Upper lobe of right lung (tissue), 1 donor: ENCODE data around the gene CLK3. TPM values are rescaled to one million over a fixed set of nuclear protein-coding genes. Genes with fewer than 3 reads are reported as not detected.
A peak's percentile ranks its signal among the peaks of the same experiment; 100 is the strongest.

Source experiments
- ATAC-seq: fragments of 200-7000 bp; cut with Tn5 transposase; one replicate; pipeline ENCODE4 v1.9.1; 2020; ENCODE audit warnings: mild to moderate bottlenecking, moderate library complexity
- DNase-seq: peaks from one replicate; pipeline ENCODE4 v3.0.0-alpha.2; 2020
- H3K27ac ChIP-seq: fragments of 200-600 bp; one replicate; pipeline ENCODE4 v1.8.0; 2022
- H3K27me3 ChIP-seq: fragments of 200-600 bp; one replicate; pipeline ENCODE4 v1.8.0; 2022; ENCODE audit warnings: mild to moderate bottlenecking
- H3K36me3 ChIP-seq: fragments of 200-600 bp; one replicate; pipeline ENCODE4 v1.8.0; 2022
- H3K4me1 ChIP-seq: fragments of 200-600 bp; one replicate; pipeline ENCODE4 v1.8.0; 2022
- H3K4me3 ChIP-seq: fragments of 200-600 bp; one replicate; pipeline ENCODE4 v1.8.0; 2022; ENCODE audit warnings: mild to moderate bottlenecking
- H3K9me3 ChIP-seq: fragments of 200-600 bp; one replicate; pipeline ENCODE4 v1.8.0; 2022
- CTCF ChIP-seq: fragments of 200-600 bp; IDR thresholded peaks from one replicate; pipeline ENCODE4 v1.8.0; 2022; ENCODE audit warnings: antibody characterized with exemption
- intact Hi-C: fragments of 100-400 bp; cut with DNase I; formaldehyde crosslinking; loops from one replicate; pipeline ENCODE4 v1.11.0; 2022
- total RNA-seq: library from RNA; stranded (reverse); fragmentation: NEBNext Ultra II Directional; extraction: Animal tissue kit (Norgen Biotek cat#: 25700); gene quantifications from one replicate; pipeline ENCODE4 v1.2.1, GENCODE V29; 2021
- donor health status: DM: no; HTN: yes; CAD: no; lungs with severe emphysema.

CLK3 gene
- total RNA-seq, 1 donor from 2014 or later = 72.9 TPM

GRCh38 chr15:74613953-74614743 lies 1.5 kb upstream of the CLK3 start:
- DNase-seq (no peak), ATAC-seq (no peak)
- peaks cover 23% of the 10 kb centered on the region for H3K4me1 ChIP-seq
- no peaks in the 10 kb centered on the region for H3K27me3 ChIP-seq
- intact Hi-C loops = no loop called here
- H3K36me3 ChIP-seq = peaks cover 3% of the 10 kb centered on the region
- no peak for TF ChIP-seq CTCF
- no peaks in the 10 kb centered on the region for H3K9me3 ChIP-seq
- H3K27ac ChIP-seq = peak overlapping the region; percentile 98
- H3K4me3 ChIP-seq = peak overlapping the region; percentile 99

GRCh38 chr15:74614744-74615507 lies 710 bp upstream of the CLK3 start:
- no peak for TF ChIP-seq CTCF
- H3K4me1 ChIP-seq = peaks cover 28% of the 10 kb centered on the region
- intact Hi-C loops = no loop called here

GRCh38 chr15:74616366-74616939 lies 817 bp downstream of the CLK3 start:
- DNase-seq = peak; percentile 90
- peak; percentile 3 for ATAC-seq

More at GRCh38 chr15:74614744-74615507, 710 bp upstream of the CLK3 start:
- ATAC-seq = peak; percentile 80
- Histone ChIP-seq H3K27ac (peak overlapping the region; percentile 98), H3K27me3 (no peaks in the 10 kb centered on the region), H3K9me3 (no peaks in the 10 kb centered on the region), H3K36me3 (peaks cover 11% of the 10 kb centered on the region), H3K4me3 (peak overlapping the region; percentile 99)
- DNase-seq = peak; percentile 94

GRCh38 chr15:74616996-74617395 lies 1.4 kb downstream of the CLK3 start:
- Histone ChIP-seq H3K27ac (peak overlapping the region; percentile 98), H3K9me3 (no peaks in the 10 kb centered on the region), H3K27me3 (no peaks in the 10 kb centered on the region), H3K4me1 (peaks cover 40% of the 10 kb centered on the region), H3K36me3 (peaks cover 32% of the 10 kb centered on the region), H3K4me3 (peak overlapping the region; percentile 99)
- intact Hi-C loops = no loop called here
- no peak for TF ChIP-seq CTCF
- no peak for DNase-seq
- no peak for ATAC-seq

More at GRCh38 chr15:74616366-74616939, 817 bp downstream of the CLK3 start:
- intact Hi-C loops = no loop called here
- H3K4me1 ChIP-seq = peaks cover 39% of the 10 kb centered on the region
- peak overlapping the region; percentile 98 for H3K27ac ChIP-seq
- H3K4me3 ChIP-seq = peak overlapping the region; percentile 99
- no peaks in the 10 kb centered on the region for H3K27me3 ChIP-seq
- peaks cover 26% of the 10 kb centered on the region for H3K36me3 ChIP-seq
- H3K9me3 ChIP-seq = no peaks in the 10 kb centered on the region
- TF ChIP-seq CTCF = no peak

GRCh38 chr15:74618841-74619596 lies 3.4 kb downstream of the CLK3 start:
- no peak for DNase-seq
- Histone ChIP-seq H3K4me3 (no peak overlapping the region), H3K4me1 (peaks cover 50% of the 10 kb centered on the region), H3K27ac (no peak overlapping the region), H3K36me3 (peaks cover 52% of the 10 kb centered on the region), H3K27me3 (no peaks in the 10 kb centered on the region), H3K9me3 (no peaks in the 10 kb centered on the region)
- ATAC-seq = no peak
- no peak for TF ChIP-seq CTCF
- intact Hi-C loops = no loop called here
